NCI-H1694 treated with DMSO at 0.1 percent for 48 hours (cell line): Measurements from ENCODE around the gene RBKS.
"Not testable (repeated sequence)": the region's sequence is repeated elsewhere in the genome, so short reads cannot be mapped to it uniquely, and the experiment has no call there.

ENCODE experiments used
- DNase-seq: peaks from one replicate; lab custom pipeline; 2025; lab: John Stamatoyannopoulos, UW

RBKS gene

DNA sequence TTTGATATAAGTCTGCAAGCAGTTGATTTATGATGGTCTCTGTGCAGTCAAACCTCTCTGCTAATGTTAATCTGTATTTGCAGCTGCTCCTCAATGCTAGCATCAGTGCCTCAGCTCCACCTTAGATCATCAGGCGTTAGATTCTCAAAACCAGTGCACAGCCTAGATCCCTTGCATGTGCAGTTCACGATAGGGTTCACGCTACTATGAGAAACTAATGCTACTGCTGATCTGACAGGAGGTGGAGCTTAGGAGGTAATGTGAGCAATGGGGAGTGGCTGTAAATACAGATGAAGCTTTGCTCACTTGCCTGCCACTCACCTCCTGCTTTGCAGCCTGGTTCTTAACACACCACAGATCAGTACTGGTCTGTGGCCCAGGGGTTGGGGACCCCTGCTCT, 18.4 kb downstream of the RBKS start:
- DNase-seq, result no peak

DNA sequence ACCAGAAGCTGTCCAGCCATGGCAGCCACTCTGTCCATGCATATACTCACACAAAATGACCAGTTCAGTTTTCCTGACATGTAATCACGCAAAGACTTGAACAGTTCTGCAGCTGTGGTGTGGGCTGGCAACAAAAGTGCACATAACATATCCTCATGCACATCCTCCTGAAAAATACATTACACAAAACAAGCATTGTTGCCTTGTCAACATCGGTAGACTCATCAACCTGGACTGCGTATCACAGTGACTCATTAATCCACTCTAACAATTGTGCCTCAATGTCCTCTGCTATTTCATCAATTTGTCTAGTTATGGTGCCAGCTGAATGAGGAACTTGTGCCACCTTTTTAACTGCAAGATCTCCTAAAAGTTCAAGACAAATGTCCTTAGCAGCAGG, 19.5 kb downstream of the RBKS start:
- DNase-seq, result no peak

DNA sequence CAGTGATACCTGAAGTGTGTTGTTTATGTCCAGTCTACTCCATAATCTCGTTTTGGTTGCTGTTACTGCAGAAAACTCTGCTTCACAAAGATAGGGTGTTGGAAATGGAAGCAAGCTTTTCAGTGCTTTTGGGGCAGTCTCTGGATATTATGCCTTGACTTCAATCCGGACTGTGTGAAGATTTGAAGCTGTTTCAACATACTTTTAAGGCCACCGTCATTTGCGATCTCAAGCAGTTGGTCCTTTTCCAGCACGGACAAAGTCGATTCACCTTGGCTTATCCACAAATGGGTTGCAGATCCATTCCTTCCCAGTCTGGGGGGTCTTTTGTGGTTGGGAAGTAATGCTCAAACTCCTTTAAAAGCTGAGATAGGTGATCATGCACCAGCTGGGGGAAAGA, 20.4 kb downstream of the RBKS start:
- no peak for DNase-seq

DNA sequence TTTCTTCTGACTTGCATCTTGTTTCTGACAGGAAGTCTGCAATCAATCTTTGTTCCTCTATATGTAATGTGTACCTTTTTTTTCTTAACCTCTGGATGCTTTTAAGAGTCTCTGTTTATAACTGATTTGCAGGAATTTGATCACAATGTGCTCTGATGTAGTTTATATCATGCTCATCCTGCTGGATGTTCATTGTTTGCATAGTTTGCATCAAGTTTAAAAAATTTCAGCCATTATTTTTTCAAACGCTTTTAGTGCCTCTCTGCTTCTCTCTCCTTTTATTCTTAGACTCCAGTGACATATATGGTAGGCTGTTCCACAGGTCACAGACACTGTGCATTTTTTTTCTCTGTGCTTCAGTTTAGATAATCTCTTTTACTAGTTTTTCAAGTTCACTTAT, 23.9 kb downstream of the RBKS start:
- no peak for DNase-seq

DNA sequence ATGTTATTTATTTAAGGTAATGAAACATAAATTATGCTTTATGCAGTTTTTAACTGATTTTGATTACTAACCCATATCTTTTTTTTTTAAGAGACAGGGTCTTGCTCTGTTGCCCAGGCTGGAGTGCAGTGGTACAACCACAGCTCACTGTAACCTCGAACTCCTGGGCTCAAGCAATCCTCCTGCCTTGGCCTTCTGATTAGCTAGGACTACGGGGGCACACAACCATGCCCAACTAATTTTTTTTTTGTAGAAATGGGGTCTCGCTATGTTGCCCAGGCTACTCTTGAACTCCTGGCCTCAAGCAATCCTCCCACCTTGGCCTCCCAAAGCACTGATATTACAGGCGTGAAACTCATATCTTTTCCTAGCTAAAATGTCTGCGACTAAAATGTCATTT, 26.2 kb downstream of the RBKS start:
- DNase-seq, result not testable (repeated sequence)

DNA sequence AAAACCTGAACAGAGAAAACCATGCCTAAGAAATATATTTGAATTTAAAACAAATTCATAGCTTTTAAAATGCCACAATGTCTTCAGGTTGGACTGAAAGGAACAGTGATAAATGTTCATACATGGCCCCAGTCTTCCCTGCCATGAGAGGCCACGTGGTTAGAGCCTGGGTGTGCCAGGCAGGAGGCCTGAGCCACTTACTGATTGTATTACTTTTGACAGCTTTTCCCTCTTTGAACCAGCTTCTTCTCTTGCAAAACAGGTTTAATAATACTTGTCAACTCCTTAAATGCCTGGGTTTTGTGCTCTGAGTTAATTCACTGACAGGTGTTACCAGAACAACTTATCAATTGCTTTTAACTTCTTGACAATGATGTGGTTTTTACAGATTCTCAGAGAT, 27.0 kb downstream of the RBKS start:
- DNase-seq, result no peak

DNA sequence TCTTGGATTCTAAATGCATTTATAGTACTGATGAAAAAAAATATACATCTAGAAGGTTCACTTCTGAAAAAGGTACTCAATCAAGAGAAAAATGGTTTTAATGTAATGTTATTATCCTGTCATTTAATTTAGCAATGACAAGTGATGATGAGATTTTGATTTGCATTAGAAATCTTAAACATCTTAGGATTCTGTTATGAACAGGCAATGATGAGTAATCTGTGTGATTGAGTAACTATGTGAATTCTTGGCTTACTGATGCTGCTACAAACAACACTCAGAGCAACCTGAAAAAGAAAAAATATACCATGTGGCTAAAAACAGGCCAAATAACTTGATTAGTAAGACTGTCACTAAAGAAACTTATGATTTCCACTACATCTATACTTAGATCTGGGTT, 30.1 kb downstream of the RBKS start:
- DNase-seq, result no peak

DNA sequence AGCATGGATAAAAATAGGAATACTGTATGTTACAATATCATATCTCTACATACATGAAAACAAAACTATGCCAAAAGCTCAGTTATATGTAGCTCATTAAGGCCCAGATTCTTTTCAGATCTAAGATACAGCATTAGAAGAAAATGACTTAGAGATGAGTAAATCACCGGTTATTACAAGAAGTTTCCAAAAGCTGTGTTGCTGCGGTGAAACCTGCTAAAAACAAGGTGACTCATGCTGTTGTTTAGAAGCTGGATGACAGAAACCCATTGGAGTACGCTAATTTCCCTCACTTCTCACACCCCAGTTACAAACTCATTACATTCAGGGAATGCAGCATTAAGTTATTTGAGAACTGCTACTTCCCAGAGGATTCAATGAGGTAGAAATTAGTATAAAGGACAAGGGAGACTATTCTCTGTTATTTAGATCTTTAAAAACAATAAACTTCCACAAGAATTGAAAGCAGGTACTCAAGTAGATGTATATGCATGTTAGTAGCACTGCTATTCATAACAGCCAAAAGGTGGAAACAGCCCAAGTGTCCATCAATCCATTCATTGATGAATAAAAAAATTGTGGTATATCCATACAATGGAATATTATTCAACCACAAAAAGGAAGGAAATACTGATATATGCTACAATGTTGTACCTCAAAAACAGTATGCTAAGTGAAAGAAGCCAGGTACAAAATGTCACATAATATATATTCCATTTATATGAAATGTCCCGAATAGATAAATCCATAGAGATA, 32.6 kb downstream of the RBKS start:
- DNase-seq, result no peak

DNA sequence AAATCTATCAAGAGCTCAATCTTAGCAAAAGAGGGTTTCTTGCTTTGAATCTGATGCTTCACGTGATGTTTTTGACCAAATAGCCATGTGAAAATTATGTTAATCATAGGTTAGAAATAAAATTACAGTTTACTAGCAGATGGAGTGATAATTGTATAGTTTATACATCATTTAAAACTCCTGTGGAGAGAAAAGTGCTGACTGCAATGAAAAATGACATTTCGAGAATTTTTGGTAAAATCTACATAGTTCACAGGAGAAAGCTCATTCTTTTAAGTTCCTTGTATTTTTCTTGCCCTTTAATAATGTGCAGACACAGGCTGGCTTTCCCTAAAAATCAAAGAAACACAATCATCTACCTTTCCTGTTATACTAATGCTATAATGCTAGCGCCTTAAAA, 33.2 kb downstream of the RBKS start:
- DNase-seq, result no peak

DNA sequence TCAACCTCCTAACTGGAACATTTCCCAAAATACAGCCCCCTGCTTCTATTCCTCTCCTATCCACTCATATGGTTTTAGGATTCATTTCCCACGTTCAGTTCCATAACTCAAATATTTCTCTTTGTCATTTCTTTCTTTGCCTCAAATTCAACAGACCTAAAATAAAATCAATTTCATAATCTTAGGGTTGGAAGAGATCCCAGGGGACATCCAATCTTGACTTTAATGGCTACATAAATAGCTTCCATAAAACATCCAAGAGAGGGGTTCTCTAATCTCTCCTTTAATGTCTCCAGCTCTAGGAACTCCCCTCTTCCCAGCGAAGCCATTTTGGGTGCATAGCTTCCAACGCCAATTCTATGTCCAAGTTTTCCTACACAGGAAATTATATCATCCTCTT, 33.8 kb downstream of the RBKS start:
- no peak for DNase-seq

DNA sequence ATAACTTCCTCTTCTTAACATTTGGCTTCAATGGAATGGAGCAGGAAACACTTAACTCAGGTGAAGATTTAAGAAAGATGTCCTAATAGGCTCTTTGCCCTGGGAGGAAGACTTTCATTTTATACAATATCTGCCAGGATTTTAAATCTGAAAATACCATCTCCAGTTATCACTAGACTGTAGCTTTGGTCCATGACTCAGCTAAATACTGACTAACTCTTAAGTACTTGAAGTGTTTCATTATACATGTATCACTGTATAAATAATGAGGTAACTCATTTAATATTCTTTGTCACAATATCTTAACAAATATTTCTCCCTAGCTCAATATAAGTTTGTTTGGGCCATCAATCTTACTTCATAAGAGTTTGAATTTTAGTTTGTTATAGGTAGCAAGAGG, 34.7 kb downstream of the RBKS start:
- DNase-seq, result no peak

DNA sequence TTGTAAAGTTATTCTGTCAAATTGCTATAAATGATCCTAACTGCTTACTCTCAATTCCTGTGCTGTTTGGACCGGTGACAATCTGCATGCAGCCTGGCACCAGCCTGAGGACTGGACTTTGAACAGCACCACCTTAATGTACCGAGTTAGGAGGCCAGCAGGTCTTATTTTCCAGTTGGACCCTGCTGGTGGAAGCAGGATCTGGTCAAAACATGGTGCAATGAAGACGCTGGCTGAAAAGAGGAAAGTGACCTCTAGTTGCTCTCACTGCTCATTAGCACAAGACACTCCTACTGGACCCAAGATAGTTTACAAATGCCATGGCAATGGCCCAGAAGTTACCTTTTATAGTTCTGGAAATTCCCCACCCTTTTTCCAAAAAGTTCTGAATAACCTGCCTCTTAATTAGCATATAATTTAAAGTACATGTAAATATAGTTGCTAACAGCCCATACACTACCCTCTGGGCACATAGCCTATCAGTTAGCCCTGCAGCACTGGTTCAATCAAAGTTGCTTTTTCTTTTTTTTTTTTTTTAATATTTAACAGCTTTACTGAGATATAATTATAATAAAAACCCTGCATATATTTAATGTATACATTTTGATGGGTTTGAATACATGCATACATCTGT, 35.8 kb downstream of the RBKS start:
- no peak for DNase-seq

DNA sequence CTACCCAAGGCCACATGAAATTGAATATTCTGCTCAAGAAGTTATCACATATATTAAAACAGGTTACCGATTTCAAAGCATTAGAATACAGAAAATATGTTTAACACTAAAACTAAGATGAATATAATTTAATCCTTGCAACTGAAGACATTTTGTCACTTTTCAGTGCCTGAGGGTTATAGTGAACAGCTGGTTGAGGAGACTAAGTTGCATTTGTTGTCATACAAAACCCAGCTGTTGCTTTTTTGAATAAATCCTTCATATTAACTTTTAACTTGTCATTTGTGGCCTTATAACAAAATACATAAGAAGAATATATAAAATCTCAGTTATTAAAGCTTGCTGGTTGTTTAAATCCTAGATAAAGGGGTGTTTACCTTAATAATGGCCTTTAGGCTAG, 37.5 kb downstream of the RBKS start:
- DNase-seq, result no peak

DNA sequence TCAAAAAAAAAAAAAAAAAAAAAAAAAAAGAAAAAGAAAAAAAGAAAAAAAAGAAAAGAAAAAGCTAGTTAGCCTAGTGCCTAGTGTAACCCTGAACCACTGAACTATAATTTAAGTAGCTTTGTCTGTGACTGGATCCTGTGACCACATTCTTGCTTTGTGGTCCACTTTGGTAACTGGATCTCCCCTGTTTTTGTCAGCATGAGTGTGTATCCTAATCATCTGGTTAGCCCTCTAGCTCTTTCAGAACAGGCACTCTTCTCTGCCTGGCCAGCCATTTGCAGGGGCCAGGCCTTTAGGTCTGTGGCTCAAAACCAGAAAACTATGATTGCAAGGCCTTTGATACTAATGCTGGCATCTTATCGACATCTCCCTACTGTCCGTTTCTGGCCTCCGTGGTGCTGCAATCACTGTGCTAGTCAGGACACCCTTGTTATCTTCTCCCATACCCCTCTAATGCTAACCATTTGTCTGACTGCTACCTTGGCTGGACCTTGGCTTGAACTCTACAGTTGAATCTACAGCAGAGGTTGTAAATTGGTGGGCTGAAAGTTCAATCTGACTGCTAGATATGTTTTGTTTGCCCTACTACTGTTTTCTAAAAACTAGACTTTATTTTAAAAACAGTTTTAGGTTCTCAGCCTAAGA, 40.5 kb downstream of the RBKS start:
- no peak for DNase-seq

DNA sequence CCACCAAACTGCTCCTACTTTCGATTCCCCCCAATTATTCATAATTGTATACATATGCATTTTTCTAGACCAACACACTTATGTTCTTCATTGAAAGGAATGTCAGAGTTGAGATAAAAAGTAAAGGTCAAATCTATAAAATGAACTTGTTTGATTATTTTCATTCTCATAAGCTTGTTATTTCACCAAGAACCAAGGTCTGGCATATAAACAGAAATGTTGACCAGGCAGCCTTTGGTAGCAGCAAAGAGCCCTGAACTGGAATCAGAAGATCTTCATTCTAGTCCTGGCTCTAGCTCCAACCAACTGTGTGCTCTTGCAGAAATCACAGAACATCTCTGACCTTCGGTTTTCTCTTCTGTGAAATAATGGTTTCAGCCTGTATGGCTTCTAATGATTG, 42.9 kb downstream of the RBKS start:
- no peak for DNase-seq

DNA sequence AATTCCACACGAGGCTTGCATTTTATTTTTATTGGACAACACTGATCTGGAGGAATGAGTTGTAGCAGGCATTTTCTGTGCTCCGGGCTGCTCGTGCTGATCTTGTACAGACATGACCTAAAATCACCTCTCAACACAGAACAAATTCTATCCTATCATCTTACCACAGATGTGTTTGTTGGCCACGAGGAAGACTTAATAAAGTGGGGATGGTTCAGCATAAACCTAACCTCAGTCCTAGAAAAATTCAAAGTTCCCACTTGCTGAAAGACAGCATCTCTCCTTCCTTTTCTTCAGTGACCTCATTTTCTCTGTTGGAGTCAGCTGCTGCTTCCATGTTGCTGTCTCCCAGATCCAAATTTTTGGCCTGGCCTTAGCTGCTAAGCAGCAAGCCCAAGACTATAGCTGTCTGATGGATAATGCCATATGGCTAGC, 45.3 kb downstream of the RBKS start:
- DNase-seq, result peak; percentile 39

DNA sequence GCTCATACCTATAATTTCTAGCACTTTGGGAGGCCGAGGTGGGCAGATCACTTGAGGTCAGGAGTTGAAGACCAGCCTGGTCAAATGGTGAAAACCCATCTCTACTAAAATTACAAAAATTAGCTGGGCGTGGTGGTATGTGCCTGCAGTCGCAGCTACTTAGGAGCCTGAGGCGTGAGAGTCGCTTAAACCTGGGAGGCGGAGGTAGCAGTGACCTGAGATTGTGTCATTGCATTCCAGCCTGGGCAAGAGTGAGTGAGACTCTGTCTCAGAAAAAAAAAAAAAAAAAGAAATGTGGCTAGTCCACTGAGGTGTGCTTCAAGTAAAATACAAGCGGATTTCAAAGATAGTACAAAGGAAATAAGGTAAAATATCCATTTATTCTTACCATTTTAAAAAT, 46.2 kb downstream of the RBKS start:
- DNase-seq, result no peak

DNA sequence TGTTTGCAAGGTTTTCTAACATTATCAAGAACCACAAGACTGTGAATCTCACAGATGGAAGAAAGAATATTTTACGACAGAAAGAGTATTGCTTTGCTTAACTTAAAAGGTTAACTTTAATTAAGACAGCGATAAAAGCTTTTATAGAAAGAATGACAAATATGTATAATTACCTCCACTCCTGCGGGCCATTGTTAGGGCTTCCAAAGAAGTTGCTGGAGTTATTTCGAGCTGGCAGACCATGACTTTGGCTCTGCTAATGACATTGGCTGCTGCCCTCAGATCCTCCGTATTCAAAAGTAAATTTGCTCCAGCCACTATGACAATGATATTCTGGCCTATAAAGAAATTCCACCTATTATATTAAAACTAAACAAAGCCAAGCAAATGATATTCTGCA, 47.3 kb downstream of the RBKS start:
- DNase-seq, result no peak

DNA sequence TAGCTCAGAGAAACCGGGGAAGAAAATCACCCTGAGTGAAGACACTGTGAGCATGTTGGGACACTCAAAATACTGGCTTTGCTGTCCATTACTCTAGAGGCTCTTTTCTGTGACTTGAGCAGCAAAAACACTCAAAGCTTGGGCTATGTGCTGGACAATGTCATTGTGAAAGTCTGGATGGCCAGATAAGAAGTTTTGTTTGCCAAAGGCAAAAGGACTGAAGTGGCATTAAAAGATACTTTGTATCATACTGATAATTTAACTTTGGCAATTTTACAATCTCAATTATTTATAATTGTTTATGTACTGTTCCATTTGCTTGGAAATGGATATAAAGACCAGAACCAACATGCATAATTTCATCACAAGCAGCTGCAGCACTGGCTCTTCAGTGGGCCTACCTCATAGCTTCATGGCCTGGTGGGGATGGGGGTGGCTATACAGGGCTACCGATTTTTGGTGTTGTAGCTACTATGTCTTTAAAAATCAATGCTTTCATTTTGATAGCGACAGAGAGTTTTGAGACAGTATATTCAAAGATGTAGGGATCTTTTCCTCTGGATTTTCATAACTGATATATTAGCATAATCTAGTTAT, 51.1 kb downstream of the RBKS start:
- DNase-seq, result no peak

DNA sequence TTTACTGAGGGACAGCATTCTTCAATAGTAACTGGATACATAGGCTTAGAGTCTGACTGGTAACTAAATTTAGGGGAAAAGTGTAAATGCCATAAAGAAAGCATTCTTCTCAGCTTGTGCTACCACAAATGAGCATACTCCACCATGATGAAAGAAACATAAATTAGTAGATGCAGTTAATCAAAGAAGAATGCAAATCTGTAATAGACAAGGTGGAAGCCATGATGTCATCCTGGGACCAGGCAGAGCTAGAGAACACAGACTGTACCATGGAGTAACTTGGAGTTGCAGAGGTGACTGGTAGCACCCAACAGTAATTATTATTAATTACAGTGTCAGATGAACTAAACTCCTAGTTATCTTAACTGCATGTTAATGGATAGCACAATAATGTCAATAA, 51.7 kb downstream of the RBKS start:
- DNase-seq, result no peak

DNA sequence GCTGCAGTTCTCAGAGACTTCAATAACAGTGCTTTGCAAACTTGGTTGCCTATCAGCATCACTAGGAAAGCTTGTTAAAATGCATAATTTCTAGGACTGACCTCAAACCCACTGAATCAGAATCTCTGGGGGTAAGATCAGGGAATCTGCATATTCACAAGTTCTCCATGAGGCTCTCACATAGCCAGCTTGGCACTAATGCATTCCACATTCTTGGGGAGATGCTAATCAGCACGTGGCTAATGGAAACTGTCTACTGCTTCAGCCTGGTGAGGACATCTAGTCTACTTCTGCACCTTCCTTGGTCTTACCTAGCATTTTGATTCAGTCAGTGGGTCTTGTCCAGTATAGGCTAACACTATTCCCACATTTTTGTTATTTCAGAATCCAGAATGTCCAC, 56.3 kb downstream of the RBKS start:
- DNase-seq, result no peak

DNA sequence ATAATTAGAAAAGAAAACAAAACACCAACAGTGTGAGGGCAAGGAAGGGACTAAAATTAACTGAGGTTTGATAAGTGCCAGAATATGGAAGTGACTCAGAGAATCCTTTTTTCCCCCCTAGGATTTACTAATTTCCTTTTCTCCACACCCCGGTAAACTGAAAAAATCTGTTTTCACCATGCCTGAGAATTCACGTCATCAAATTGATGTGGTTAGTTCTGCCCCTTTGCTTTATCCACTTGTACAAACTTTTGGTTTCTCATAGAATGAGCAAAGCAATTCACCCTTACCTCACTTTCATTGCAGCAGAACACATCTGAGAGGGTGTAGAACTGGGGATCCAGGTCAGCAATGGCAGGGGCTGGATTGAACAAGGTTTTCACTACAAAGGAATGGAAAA, 57.8 kb downstream of the RBKS start:
- DNase-seq, result no peak
